ENCODE results near the gene CARNS1. TPM values are rescaled to one million over a fixed set of nuclear protein-coding genes. Genes with fewer than 3 reads are reported as not detected.

The CARNS1 gene
- total RNA-seq, 1 experiment from 2014 or later: 1.1 TPM

- Histone ChIP-seq H4K8ac (replicated peaks; ENCODE audit: insufficient read length, low read depth, low read length) (no peak overlapping the region), H2BK120ac (ENCODE audit: low read depth, low read length, poor library complexity, severe bottlenecking) (no peak overlapping the region), H3K27me3 (ENCODE audit: insufficient read depth, low read length) (no peaks in the 10 kb centered on the region), H3K4ac (ENCODE audit: low read depth, low read length) (no peak overlapping the region), H3K18ac (ENCODE audit: insufficient read length, low read depth, low read length) (no peak overlapping the region), H2AFZ (ENCODE audit: low read length) (no peak overlapping the region), H2BK5ac (ENCODE audit: insufficient read length, low read length) (no peak overlapping the region), H4K20me1 (ENCODE audit: control insufficient read depth, insufficient read depth, insufficient read length) (no peaks in the 10 kb centered on the region), H2BK20ac (ENCODE audit: low read depth, low read length, poor library complexity, severe bottlenecking) (no peak overlapping the region), H3K4me1 (ENCODE audit: insufficient read depth, low read length) (no peaks in the 10 kb centered on the region), H3K79me1 (ENCODE audit: insufficient read depth, low read depth, low read length, poor library complexity, severe bottlenecking) (no peaks in the 10 kb centered on the region), H3K14ac (ENCODE audit: insufficient read depth, low read length) (no peak overlapping the region), H3K79me2 (ENCODE audit: insufficient read depth, low read length) (no peaks in the 10 kb centered on the region), H3K9me3 (ENCODE audit: control insufficient read depth, low read depth, low read length) (no peaks in the 10 kb centered on the region), H3K27ac (ENCODE audit: insufficient read length, low read depth, low read length) (no peak overlapping the region), H3K56ac (ENCODE audit: insufficient read length, low read depth, low read length) (no peak overlapping the region), H2BK15ac (ENCODE audit: low read depth, low read length) (no peak overlapping the region), H3T11ph (ENCODE audit: low read length) (no peak overlapping the region), H3K4me2 (ENCODE audit: insufficient read depth, insufficient read length, low read length) (no peak overlapping the region), H2AK5ac (ENCODE audit: insufficient read length, low read length) (no peak overlapping the region), H3K9ac (ENCODE audit: extremely low read depth, insufficient read length, low read length) (no peak overlapping the region), H3K23ac (ENCODE audit: insufficient read length, low read depth, low read length) (no peak overlapping the region), H3K23me2 (ENCODE audit: insufficient read length, low read depth, low read length, poor library complexity, severe bottlenecking) (peaks cover 5% of the 10 kb centered on the region), H4K91ac (ENCODE audit: insufficient read length, low read depth, low read length) (no peak overlapping the region), H2BK12ac (ENCODE audit: insufficient read length, low read depth, low read length) (no peak overlapping the region), H4K5ac (ENCODE audit: insufficient read length, low read depth, low read length) (no peak overlapping the region)
- no peak overlapping the region for H3K4me3 Mint-ChIP-seq
- no peaks in the 10 kb centered on the region; a peak in 1 of 7 replicates for H3K36me3 Mint-ChIP-seq (ENCODE audit: insufficient read depth in 1 of 3, low read depth in 3 of 3)
- peak overlapping the region in 1 of 3 experiments; percentile 72; a peak in 1 of 7 replicates for H3K27ac Mint-ChIP-seq
- TF ChIP-seq CTCF (conservative IDR thresholded peaks at IDR 0.05): no peak
- WGBS (ENCODE audit: extremely low coverage, insufficient read length, low lambda C conversion rate): no CpG with 5 or more reads among the region's 21 CpGs
- no peaks in the 10 kb centered on the region; a peak in 1 of 5 replicates for H3K9me3 Mint-ChIP-seq
- peaks cover 14% of the 10 kb centered on the region for H3K27me3 Mint-ChIP-seq (ENCODE audit: low read depth)
- no peak for DNase-seq
- H3K4me1 Mint-ChIP-seq: 0 out of 4 replicates have a peak, but pooled peaks cover 0 to 4% of the 10 kb centered on the region in 2 experiments
Measured at GRCh38 chr11:67453816-67454732, 38.6 kb downstream of the CARNS1 start.
